ENCODE data around the gene MARCHF9. TPM values are rescaled to one million over a fixed set of nuclear protein-coding genes. Genes with fewer than 3 reads are reported as not detected.

The MARCHF9 gene
- total RNA-seq, 1 donor from 2014 or later = 13.8 TPM

DNA sequence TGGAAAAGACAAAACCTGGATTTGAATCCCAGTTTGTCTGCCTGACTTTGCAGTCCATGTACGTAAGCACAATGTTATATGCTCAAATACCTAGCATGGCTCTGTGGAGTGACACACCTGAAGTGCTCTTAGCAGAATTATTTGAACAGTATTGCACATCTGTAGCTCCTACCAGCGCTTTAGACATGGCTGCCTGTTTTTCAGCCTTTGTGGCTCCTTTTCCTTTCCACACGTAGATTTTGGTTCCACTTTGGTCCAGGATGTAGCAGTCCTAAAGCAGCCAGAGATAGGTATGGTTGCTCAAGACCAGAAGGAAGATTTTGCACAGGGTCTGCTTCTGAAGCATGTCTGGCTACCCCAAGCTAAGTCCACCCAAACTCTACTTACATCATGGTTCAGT lies 54.5 kb downstream of the MARCHF9 start:
- Histone ChIP-seq H3K4me1 (peaks cover 6% of the 10 kb centered on the region), H3K4me3 (no peak overlapping the region), H3K27me3 (ENCODE audit: low read depth) (no peaks in the 10 kb centered on the region), H3K9me3 (replicated peaks) (no peaks in the 10 kb centered on the region), H3K36me3 (peaks cover 75% of the 10 kb centered on the region), H3K27ac (replicated peaks) (no peak overlapping the region)
- TF ChIP-seq, protein P1, sequence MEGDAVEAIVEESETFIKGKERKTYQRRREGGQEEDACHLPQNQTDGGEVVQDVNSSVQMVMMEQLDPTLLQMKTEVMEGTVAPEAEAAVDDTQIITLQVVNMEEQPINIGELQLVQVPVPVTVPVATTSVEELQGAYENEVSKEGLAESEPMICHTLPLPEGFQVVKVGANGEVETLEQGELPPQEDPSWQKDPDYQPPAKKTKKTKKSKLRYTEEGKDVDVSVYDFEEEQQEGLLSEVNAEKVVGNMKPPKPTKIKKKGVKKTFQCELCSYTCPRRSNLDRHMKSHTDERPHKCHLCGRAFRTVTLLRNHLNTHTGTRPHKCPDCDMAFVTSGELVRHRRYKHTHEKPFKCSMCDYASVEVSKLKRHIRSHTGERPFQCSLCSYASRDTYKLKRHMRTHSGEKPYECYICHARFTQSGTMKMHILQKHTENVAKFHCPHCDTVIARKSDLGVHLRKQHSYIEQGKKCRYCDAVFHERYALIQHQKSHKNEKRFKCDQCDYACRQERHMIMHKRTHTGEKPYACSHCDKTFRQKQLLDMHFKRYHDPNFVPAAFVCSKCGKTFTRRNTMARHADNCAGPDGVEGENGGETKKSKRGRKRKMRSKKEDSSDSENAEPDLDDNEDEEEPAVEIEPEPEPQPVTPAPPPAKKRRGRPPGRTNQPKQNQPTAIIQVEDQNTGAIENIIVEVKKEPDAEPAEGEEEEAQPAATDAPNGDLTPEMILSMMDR (IDR thresholded peaks at IDR 0.05; ENCODE audit: borderline replicate concordance) = no peak
- DNase-seq = no peak
- intact Hi-C loops (cut with micrococcal nuclease) = loop anchor here (10.0 kb wide), 1 partner anchor 95 kb away; no protein-coding TSS in a partner anchor

Small RNA genes lying within 50 kb of the gene (microRNA-seq; reads per million reads assigned to microRNA genes)
- not detected for gene MIR6759

Other genes with a start within 250 kb of the MARCHF9 start
- 20.4 TPM for gene DDIT3, start 234.6 kb upstream of the MARCHF9 start, total RNA-seq
- gene MBD6, start 232.3 kb upstream of the MARCHF9 start, total RNA-seq = 33.1 TPM
- gene DCTN2, start 207.9 kb upstream of the MARCHF9 start, total RNA-seq = 87.8 TPM
- 0.08 TPM for gene KIF5A, start 205.1 kb upstream of the MARCHF9 start, total RNA-seq
- 12.3 TPM for gene PIP4K2C, start 163.9 kb upstream of the MARCHF9 start, total RNA-seq
- gene DTX3, start 150.3 kb upstream of the MARCHF9 start, total RNA-seq = 22.3 TPM
- gene ARHGEF25, start 143.7 kb upstream of the MARCHF9 start, total RNA-seq = 9.7 TPM
- gene B4GALNT1, start 121.9 kb upstream of the MARCHF9 start, total RNA-seq = 4.7 TPM
- gene OS9, start 61.0 kb upstream of the MARCHF9 start, total RNA-seq = 112 TPM
- 6.5 TPM for gene AGAP2, start 16.4 kb upstream of the MARCHF9 start, total RNA-seq
- gene TSPAN31, start 10.1 kb upstream of the MARCHF9 start, total RNA-seq = 27.2 TPM
- gene CDK4, start 2.8 kb upstream of the MARCHF9 start, total RNA-seq = 41.3 TPM
- gene CYP27B1, start 12.0 kb downstream of the MARCHF9 start, total RNA-seq = not detected
- gene METTL1, start 17.0 kb downstream of the MARCHF9 start, total RNA-seq = 6.8 TPM
- gene EEF1AKMT3, start 17.5 kb downstream of the MARCHF9 start, total RNA-seq = 0.99 TPM
- gene TSFM, start 27.7 kb downstream of the MARCHF9 start, total RNA-seq = 53.7 TPM
- gene AVIL, start 63.6 kb downstream of the MARCHF9 start, total RNA-seq = 2.1 TPM
- gene CTDSP2, start 91.6 kb downstream of the MARCHF9 start, total RNA-seq = 82.6 TPM
- 7.4 TPM for gene ATP23, start 186.5 kb downstream of the MARCHF9 start, total RNA-seq